ENCODE results near the gene AURKB. TPM values are rescaled to one million over a fixed set of nuclear protein-coding genes. Genes with fewer than 3 reads are reported as not detected.

AURKB gene
- total RNA-seq, 1 donor from 2014 or later = not detected

GRCh38 chr17:8234361-8235270 is 24.2 kb upstream of the AURKB start:
- H3K27me3 ChIP-seq = no peaks in the 10 kb centered on the region
- H3K9me3 ChIP-seq = no peaks in the 10 kb centered on the region
- H3K27ac ChIP-seq = no peak overlapping the region
- DNase-seq (ENCODE audit: extremely low spot score in 2 of 2) = no peak
- TF ChIP-seq POLR2A (IDR thresholded peaks at IDR 0.05) (no peak), POLR2AphosphoS5 (IDR thresholded peaks at IDR 0.05; ENCODE audit: insufficient read depth in 1 of 2, low read depth in 1 of 2) (no peak), CTCF (IDR thresholded peaks at IDR 0.05) (no peak)
- no peaks in the 10 kb centered on the region for H3K4me1 ChIP-seq
- H3K36me3 ChIP-seq = peaks cover 0 to 92% of the 10 kb centered on the region in 2 donors
- H3K4me3 ChIP-seq = no peak overlapping the region
- intact Hi-C loops (cut with DNase I) = no loop called here

GRCh38 chr17:8231701-8232100 is 21.3 kb upstream of the AURKB start:
- DNase-seq (ENCODE audit: extremely low spot score in 2 of 2) = no peak
- Histone ChIP-seq H3K9me3 (no peaks in the 10 kb centered on the region), H3K4me3 (no peak overlapping the region), H3K27me3 (no peaks in the 10 kb centered on the region), H3K27ac (no peak overlapping the region), H3K36me3 (peaks cover 0 to 90% of the 10 kb centered on the region in 2 donors), H3K4me1 (peaks cover 8% of the 10 kb centered on the region)
- TF ChIP-seq CTCF (IDR thresholded peaks at IDR 0.05) (no peak), POLR2A (IDR thresholded peaks at IDR 0.05) (no peak), POLR2AphosphoS5 (IDR thresholded peaks at IDR 0.05; ENCODE audit: insufficient read depth in 1 of 2, low read depth in 1 of 2) (no peak)
- intact Hi-C loops (cut with DNase I) = no loop called here

- TF ChIP-seq POLR2A (IDR thresholded peaks at IDR 0.05) (no peak), CTCF (IDR thresholded peaks at IDR 0.05) (no peak), POLR2AphosphoS5 (IDR thresholded peaks at IDR 0.05; ENCODE audit: insufficient read depth in 1 of 2, low read depth in 1 of 2) (no peak)
- H3K4me1 ChIP-seq = peaks cover 24% of the 10 kb centered on the region
- intact Hi-C loops (cut with DNase I) = no loop called here
- H3K4me3 ChIP-seq = peak overlapping the region; percentile 21 to 35
- H3K27me3 ChIP-seq = no peaks in the 10 kb centered on the region
- no peaks in the 10 kb centered on the region for H3K9me3 ChIP-seq
- no peak for DNase-seq (ENCODE audit: extremely low spot score in 2 of 2)
- peaks cover 0 to 45% of the 10 kb centered on the region in 2 donors for H3K36me3 ChIP-seq
- peak overlapping the region; percentile 74 for H3K27ac ChIP-seq
These were observed 16.8 kb upstream of the AURKB start for GRCh38 chr17:8227238-8227581.

GRCh38 chr17:8226536-8227237 is 16.3 kb upstream of the AURKB start:
- TF ChIP-seq POLR2AphosphoS5 (IDR thresholded peaks at IDR 0.05; ENCODE audit: insufficient read depth in 1 of 2, low read depth in 1 of 2) = peak in 1 of 2 donors; percentile 56
- no peak for TF ChIP-seq CTCF (IDR thresholded peaks at IDR 0.05)
- peaks cover 24% of the 10 kb centered on the region for H3K4me1 ChIP-seq
- no peak for DNase-seq (ENCODE audit: extremely low spot score in 2 of 2)
- H3K27ac ChIP-seq = peak overlapping the region; percentile 74
- H3K4me3 ChIP-seq = peak overlapping the region; percentile 21 to 35
- H3K36me3 ChIP-seq = peaks cover 0 to 40% of the 10 kb centered on the region in 2 donors
- H3K27me3 ChIP-seq = no peaks in the 10 kb centered on the region
- H3K9me3 ChIP-seq = no peaks in the 10 kb centered on the region
- intact Hi-C loops (cut with DNase I) = no loop called here

All from vagina (tissue), 2 donors.